Colonic mucosa (tissue), 4 donors: ENCODE measurements around the gene BTBD7. TPM values are rescaled to one million over a fixed set of nuclear protein-coding genes. Genes with fewer than 3 reads are reported as not detected.

Experiments used
- DNase-seq: peaks from one replicate; pipeline ENCODE4 v3.0.0-alpha.2; 2020
- H3K27ac ChIP-seq: fragments of 200-600 bp; one replicate; pipeline ENCODE4 v1.8.0; 2021
- H3K27me3 ChIP-seq: fragments of 200-600 bp; one replicate; pipeline ENCODE4 v1.8.0; 2021
- H3K36me3 ChIP-seq: fragments of 200-600 bp; one replicate; pipeline ENCODE4 v1.8.0; 2021
- H3K4me1 ChIP-seq: fragments of 200-600 bp; one replicate; pipeline ENCODE4 v1.8.0; 2021; ENCODE audit warnings: mild to moderate bottlenecking
- H3K4me3 ChIP-seq: fragments of 200-600 bp; one replicate; pipeline ENCODE4 v1.8.0; 2021
- H3K9ac ChIP-seq, 2 donors: one replicate each; pipeline ENCODE4 v1.7.0; 2013; ENCODE audit warnings: control low read depth in 2 of 2, low read depth in 2 of 2, low read length in 2 of 2
- H3K9me3 ChIP-seq: fragments of 200-600 bp; one replicate; pipeline ENCODE4 v1.8.0; 2021
- intact Hi-C: fragments of 100-400 bp; cut with DNase I; formaldehyde crosslinking; loops from one replicate; pipeline ENCODE4 v1.14.1; 2022
- total RNA-seq, 2 donors: library from RNA; stranded (reverse); fragmentation: NEBNext Ultra II Directional in 1 of 2; extraction: Animal tissue kit (Norgen Biotek cat#: 25700) in 1 of 2; gene quantifications; one replicate each; pipeline ENCODE4 v1.2.1, GENCODE V29; 2021
- TF ChIP-seq, protein P1 (sequence below): fragments of 200-600 bp; IDR thresholded peaks from one replicate; pipeline ENCODE4 v1.8.0; 2022; ENCODE audit warnings: antibody characterized with exemption, mild to moderate bottlenecking
- donor health status: healthy.
- donor health status: DM: no; HTN: no; CAD: no.
- donor health status: DM: no; HTN: no; CAD: no.

Gene BTBD7
- total RNA-seq, 2 donors from 2014 or later = 31.8 to 35.5 TPM

DNA sequence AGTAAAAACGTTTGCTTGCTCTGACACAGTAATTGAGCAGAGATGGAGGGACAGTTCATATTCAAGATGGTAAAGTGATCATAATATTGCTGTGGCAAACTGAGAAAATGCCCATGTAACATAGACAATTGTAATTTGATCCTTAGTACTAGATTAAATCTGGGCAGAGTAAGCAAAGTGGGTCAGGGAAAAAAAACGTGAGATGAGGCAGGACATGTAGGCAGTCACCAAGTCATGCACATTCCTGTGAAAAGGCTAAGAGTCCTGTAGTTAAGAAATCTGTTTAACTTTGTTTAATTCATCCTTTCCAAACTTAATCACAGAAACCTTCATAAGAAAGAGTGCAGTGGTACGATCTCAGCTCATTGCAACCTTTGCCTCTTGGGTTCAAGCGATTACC is 16.1 kb downstream of the BTBD7 start:
- Histone ChIP-seq H3K27me3 (no peaks in the 10 kb centered on the region), H3K36me3 (no peaks in the 10 kb centered on the region), H3K4me1 (peaks cover 3% of the 10 kb centered on the region), H3K4me3 (no peak overlapping the region), H3K27ac (no peak overlapping the region), H3K9me3 (no peaks in the 10 kb centered on the region), H3K9ac (no peak overlapping the region)
- TF ChIP-seq, protein P1, sequence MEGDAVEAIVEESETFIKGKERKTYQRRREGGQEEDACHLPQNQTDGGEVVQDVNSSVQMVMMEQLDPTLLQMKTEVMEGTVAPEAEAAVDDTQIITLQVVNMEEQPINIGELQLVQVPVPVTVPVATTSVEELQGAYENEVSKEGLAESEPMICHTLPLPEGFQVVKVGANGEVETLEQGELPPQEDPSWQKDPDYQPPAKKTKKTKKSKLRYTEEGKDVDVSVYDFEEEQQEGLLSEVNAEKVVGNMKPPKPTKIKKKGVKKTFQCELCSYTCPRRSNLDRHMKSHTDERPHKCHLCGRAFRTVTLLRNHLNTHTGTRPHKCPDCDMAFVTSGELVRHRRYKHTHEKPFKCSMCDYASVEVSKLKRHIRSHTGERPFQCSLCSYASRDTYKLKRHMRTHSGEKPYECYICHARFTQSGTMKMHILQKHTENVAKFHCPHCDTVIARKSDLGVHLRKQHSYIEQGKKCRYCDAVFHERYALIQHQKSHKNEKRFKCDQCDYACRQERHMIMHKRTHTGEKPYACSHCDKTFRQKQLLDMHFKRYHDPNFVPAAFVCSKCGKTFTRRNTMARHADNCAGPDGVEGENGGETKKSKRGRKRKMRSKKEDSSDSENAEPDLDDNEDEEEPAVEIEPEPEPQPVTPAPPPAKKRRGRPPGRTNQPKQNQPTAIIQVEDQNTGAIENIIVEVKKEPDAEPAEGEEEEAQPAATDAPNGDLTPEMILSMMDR = no peak
- DNase-seq = no peak
- intact Hi-C loops = no loop called here

DNA sequence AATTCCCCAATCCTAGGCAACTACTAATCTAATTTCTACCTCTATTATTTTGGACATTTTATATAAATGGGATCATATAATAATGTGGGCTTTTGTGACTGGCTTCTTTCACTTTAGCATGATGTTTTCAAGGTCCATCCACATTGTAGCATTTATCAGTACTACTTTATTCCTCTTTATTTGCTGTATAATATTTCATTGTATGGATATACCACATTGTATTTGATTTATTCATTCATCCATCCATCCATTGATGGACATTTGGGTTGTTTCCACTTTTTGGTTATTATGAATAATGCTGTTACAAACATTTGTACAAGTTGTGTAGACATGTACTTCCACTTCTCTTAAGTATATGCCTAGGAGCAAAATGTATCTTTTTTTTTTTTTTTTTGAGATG is 17.3 kb downstream of the BTBD7 start:
- intact Hi-C loops = no loop called here
- Histone ChIP-seq H3K4me1 (peaks cover 3% of the 10 kb centered on the region), H3K27ac (no peak overlapping the region), H3K9ac (no peak overlapping the region), H3K4me3 (no peak overlapping the region), H3K36me3 (no peaks in the 10 kb centered on the region), H3K9me3 (no peaks in the 10 kb centered on the region), H3K27me3 (no peaks in the 10 kb centered on the region)
- TF ChIP-seq, protein P1 = no peak
- no peak for DNase-seq

DNA sequence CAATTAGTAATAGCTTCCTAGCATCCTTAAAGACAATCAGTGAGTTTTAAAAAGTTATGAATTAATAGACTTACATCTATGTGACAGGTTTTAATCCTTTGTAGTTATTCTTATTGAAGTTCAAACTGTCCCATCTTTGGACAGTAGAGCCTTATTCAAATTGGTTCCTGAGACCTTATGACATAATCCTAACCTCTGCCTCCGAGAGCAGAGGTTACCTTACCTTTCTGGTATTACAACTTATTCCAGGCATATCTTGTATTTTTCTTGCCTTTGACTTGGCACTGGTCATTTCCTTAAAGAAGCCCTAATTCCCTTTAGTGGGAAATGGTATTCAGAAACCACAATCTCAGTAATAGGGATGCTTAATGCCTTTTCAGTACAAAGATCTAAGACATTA is 21.8 kb downstream of the BTBD7 start:
- no peaks in the 10 kb centered on the region for H3K9me3 ChIP-seq
- DNase-seq = no peak
- no peaks in the 10 kb centered on the region for H3K36me3 ChIP-seq
- no peak overlapping the region for H3K9ac ChIP-seq
- H3K4me3 ChIP-seq = no peak overlapping the region
- no peaks in the 10 kb centered on the region for H3K27me3 ChIP-seq
- TF ChIP-seq, protein P1 = no peak
- no peak overlapping the region for H3K27ac ChIP-seq
- intact Hi-C loops = no loop called here
- peaks cover 13% of the 10 kb centered on the region for H3K4me1 ChIP-seq

- Histone ChIP-seq H3K36me3 (no peaks in the 10 kb centered on the region), H3K4me3 (no peak overlapping the region), H3K27me3 (no peaks in the 10 kb centered on the region), H3K9ac (no peak overlapping the region), H3K9me3 (no peaks in the 10 kb centered on the region), H3K4me1 (peaks cover 18% of the 10 kb centered on the region), H3K27ac (no peak overlapping the region)
- no peak for DNase-seq
- TF ChIP-seq, protein P1 = no peak
- intact Hi-C loops = no loop called here
These were observed 23.3 kb downstream of the BTBD7 start for GRCh38 chr14:93309427-93309966.

- TF ChIP-seq, protein P1 = no peak
- H3K27me3 ChIP-seq = no peaks in the 10 kb centered on the region
- H3K27ac ChIP-seq = no peak overlapping the region
- H3K9ac ChIP-seq = no peak overlapping the region
- no peaks in the 10 kb centered on the region for H3K36me3 ChIP-seq
- peaks cover 23% of the 10 kb centered on the region for H3K4me1 ChIP-seq
- no peak overlapping the region for H3K4me3 ChIP-seq
- no peak for DNase-seq
- H3K9me3 ChIP-seq = no peaks in the 10 kb centered on the region
- intact Hi-C loops = no loop called here
These were observed 24.0 kb downstream of the BTBD7 start for GRCh38 chr14:93308686-93309345.
